ENCODE data around the gene NAT14.
"Not testable (repeated sequence)": the region's sequence is repeated elsewhere in the genome, so short reads cannot be mapped to it uniquely, and the experiment has no call there.

NAT14 gene

DNA sequence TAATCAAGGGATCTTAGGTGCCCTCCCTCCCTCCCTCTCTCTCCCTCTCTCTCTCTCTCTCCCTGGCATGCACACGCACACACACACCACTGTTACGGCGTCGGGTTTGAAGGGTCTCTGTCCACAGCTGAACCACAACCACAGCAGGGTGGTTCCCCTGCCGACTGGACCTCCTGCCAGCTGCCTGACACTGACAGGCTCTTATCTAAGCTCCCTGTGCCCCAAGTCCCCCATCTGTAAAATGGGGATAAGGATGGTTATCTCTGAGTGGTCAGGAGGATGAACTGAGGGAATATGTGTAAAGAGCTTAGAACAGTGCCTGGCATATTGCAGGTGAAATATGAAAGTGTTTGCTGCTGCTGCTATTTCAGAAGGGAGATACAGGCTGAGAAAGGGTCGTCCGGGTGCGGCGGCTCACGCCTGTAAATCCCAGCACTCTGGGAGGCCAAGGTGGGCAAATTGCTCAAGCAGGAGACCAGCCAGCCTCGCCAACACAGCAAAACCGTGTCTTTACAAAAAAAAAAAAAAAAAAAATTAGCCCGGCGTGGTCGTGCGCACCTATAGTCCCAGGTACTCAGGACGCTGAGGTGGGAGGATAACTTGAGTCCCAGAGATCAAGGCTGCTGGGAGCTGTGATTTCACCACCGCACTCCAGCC lies 41.0 kb upstream of the NAT14 start:
- Histone ChIP-seq H3K36me3 (ENCODE audit: control insufficient read depth, insufficient read depth, low read length) (no peaks in the 10 kb centered on the region), H3K27ac (ENCODE audit: low read depth, low read length, severe bottlenecking) (no peak overlapping the region), H3K4me1 (ENCODE audit: control insufficient read depth, insufficient read depth, low read length, poor library complexity, severe bottlenecking) (no peaks in the 10 kb centered on the region), H3K4me3 (ENCODE audit: extremely low read depth, insufficient read depth, low read length, poor library complexity, severe bottlenecking) (no peak overlapping the region), H3K9me3 (ENCODE audit: control insufficient read depth, low read length) (no peaks in the 10 kb centered on the region)
- 42 to 60% methylated on average over 10 to 17 of the region's 18 CpGs for WGBS, 2 experiments (ENCODE audit: insufficient coverage in 2 of 2)

DNA sequence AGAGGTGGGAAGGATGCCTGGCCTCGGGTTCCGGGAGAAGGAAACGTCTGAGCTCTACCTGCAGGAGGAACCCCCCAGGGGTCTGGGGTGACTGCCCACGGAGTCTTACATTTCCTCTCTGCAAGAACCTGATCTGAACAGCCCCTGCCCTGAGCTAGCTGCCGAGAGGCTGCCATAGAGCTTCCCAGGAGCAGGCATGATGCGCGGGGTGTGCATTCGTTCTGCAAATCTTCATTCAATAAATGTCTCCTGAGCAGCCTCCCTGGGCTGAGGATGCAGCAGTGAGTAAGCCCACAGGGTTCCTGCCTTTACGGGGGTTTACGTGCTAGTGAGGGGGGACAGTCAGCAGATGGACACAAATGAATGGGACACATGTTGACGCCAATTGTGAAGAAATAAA lies 40.3 kb upstream of the NAT14 start:
- no peaks in the 10 kb centered on the region for H3K4me1 ChIP-seq (ENCODE audit: control insufficient read depth, insufficient read depth, low read length, poor library complexity, severe bottlenecking)
- no peak overlapping the region for H3K4me3 ChIP-seq (ENCODE audit: extremely low read depth, insufficient read depth, low read length, poor library complexity, severe bottlenecking)
- no peaks in the 10 kb centered on the region for H3K36me3 ChIP-seq (ENCODE audit: control insufficient read depth, insufficient read depth, low read length)
- WGBS, 2 experiments (ENCODE audit: insufficient coverage in 2 of 2), result 49 to 51% methylated on average over 11 of the region's 11 CpGs
- H3K27ac ChIP-seq (ENCODE audit: low read depth, low read length, severe bottlenecking), result no peak overlapping the region
- no peaks in the 10 kb centered on the region for H3K9me3 ChIP-seq (ENCODE audit: control insufficient read depth, low read length)

DNA sequence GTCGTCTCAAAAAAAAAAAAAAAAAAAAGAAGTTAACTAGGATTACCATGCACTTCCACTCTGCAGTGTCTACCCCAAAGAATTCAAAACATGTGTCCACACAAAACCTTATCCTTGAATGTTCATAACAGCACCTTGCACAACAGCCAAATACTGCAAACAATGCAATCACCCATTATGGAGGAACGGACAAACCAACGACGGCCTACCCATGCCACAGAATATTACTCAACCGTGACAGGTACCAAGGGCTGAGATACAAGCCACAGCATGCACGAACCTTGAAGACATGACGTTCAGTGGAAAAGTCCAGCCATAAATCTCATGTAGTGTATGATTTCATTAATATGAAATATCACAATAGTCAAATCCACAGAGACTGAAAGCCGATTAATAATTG lies 38.9 kb upstream of the NAT14 start:
- Histone ChIP-seq H3K4me1 (ENCODE audit: control insufficient read depth, insufficient read depth, low read length, poor library complexity, severe bottlenecking) (no peaks in the 10 kb centered on the region), H3K9me3 (ENCODE audit: control insufficient read depth, low read length) (no peaks in the 10 kb centered on the region), H3K27ac (ENCODE audit: low read depth, low read length, severe bottlenecking) (no peak overlapping the region), H3K36me3 (ENCODE audit: control insufficient read depth, insufficient read depth, low read length) (no peaks in the 10 kb centered on the region), H3K4me3 (ENCODE audit: extremely low read depth, insufficient read depth, low read length, poor library complexity, severe bottlenecking) (no peak overlapping the region)
- 55 to 73% methylated on average over 2 to 3 of the region's 8 CpGs for WGBS, 2 experiments (ENCODE audit: insufficient coverage in 2 of 2)

DNA sequence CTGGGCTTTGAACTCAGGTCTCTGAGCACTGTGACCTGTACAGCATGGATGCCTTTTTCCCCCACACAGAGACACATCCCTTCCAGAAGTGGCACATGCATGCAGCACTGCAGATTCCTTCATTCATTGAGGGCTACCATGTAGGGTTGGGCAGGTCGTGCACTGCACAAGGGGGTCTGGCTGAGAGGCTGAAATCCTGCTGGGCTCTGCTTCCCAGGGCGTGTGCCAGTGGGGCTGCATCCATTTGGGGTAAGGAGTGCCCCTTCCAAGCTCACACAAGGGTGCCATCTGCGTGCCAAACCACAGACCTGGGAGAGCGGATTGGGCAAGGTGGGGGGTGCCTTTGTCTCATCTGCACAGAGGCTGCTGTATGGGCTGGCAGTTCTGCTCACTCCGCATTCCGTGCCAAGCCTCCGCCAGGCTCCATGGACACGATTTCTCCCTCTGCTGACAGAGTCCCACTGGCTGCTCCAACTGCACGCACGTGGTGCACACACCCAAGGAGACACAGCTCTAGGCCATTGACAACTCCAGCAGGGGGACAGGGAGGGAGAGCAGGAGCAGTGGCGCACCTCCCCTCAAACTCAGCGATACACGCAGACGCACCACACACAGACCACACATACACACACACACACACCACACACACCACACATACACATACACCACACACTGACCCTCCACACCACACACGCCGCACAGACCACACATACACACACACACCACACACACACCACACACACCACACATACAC lies 37.4 kb upstream of the NAT14 start:
- Histone ChIP-seq H3K4me1 (ENCODE audit: control insufficient read depth, insufficient read depth, low read length, poor library complexity, severe bottlenecking) (peaks cover 9% of the 10 kb centered on the region), H3K4me3 (ENCODE audit: extremely low read depth, insufficient read depth, low read length, poor library complexity, severe bottlenecking) (no peak overlapping the region), H3K9me3 (ENCODE audit: control insufficient read depth, low read length) (no peaks in the 10 kb centered on the region), H3K36me3 (ENCODE audit: control insufficient read depth, insufficient read depth, low read length) (no peaks in the 10 kb centered on the region), H3K27ac (ENCODE audit: low read depth, low read length, severe bottlenecking) (no peak overlapping the region)
- 25 to 38% methylated on average over 7 to 16 of the region's 16 CpGs for WGBS, 2 experiments (ENCODE audit: insufficient coverage in 2 of 2)

DNA sequence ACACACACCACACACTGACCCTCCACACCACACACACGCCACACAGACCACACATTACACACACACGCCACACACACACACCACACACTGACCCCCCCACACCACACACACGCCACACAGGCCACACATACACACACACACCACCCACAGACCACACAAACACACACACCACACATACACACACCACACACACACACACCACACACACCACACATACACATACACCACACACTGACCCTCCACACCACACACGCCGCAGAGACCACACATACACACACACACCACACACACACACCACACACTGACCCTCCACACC lies 36.9 kb upstream of the NAT14 start:
- not testable (repeated sequence) for H3K36me3 ChIP-seq (ENCODE audit: control insufficient read depth, insufficient read depth, low read length); H3K4me3 ChIP-seq (ENCODE audit: extremely low read depth, insufficient read depth, low read length, poor library complexity, severe bottlenecking); H3K4me1 ChIP-seq (ENCODE audit: control insufficient read depth, insufficient read depth, low read length, poor library complexity, severe bottlenecking); H3K27ac ChIP-seq (ENCODE audit: low read depth, low read length, severe bottlenecking); H3K9me3 ChIP-seq (ENCODE audit: control insufficient read depth, low read length)
- WGBS, 2 experiments (ENCODE audit: insufficient coverage in 2 of 2), result 74 to 90% methylated on average over 2 to 5 of the region's 5 CpGs

DNA sequence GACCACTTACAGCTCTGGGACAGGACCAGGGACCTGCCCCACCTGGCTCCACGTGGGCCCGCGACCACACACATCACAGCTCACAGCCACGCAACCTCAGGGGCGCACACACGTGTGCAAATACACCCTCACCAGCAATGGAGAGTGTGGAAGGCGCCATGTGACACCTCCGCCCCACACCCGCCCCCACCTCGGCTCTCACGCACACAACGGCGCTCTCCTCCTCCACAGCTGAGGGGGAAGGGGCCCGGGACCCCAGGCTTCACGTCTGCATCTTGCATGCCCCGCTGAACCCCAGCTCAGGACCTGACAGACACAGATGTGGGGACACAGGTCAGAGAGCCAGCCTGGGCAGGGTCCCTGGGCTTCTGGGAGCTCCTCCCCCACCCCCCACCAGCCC lies 35.5 kb upstream of the NAT14 start:
- Histone ChIP-seq H3K27ac (ENCODE audit: low read depth, low read length, severe bottlenecking) (no peak overlapping the region), H3K4me3 (ENCODE audit: extremely low read depth, insufficient read depth, low read length, poor library complexity, severe bottlenecking) (no peak overlapping the region), H3K36me3 (ENCODE audit: control insufficient read depth, insufficient read depth, low read length) (no peaks in the 10 kb centered on the region), H3K4me1 (ENCODE audit: control insufficient read depth, insufficient read depth, low read length, poor library complexity, severe bottlenecking) (peaks cover 9% of the 10 kb centered on the region), H3K9me3 (ENCODE audit: control insufficient read depth, low read length) (no peaks in the 10 kb centered on the region)
- WGBS, 2 experiments (ENCODE audit: insufficient coverage in 2 of 2), result 30% methylated on average over 8 of the region's 16 CpGs; no CpG with 5 or more reads in 1 of the 2 experiments

DNA sequence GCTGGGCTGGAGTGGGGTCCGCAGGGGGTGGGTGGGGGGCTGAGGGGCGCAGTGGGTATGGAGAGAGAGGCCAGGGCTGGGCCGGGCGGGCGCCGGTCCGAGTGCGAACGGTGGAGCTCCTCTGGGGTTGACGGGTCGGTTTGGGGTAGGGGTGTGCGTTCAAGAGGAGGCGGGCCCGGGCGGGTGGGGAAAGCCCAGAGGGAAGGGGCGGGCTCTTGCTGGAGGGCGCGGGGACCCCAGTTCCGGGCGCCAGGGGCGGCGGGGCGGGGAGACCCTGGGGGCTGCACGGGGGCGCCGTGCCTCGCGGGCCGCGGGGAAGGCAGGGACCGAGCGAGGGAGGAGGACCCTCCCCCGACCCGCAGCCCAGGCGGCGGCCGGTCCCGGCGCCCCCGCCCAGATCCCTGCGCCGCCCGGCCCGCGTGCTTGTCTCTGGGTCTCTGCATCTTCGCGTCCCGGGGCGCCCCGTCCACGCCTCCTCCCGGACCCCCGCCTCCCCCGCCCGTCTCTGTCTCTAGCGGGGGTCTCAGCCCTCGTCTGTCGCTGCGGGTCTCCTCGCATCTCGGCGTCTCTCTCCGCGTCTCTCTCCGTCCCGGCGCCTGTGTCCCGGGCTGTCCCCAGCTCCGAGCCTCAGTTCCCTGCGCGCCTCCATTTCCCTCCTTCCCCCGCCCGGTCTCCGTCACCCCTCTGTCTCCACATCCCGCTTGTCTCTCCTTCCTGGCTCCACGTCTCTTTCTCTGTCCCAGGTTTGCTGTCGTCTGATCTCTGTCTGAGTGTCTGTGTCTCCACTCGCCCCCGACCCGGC lies 33.6 kb upstream of the NAT14 start:
- Histone ChIP-seq H3K4me1 (ENCODE audit: control insufficient read depth, insufficient read depth, low read length, poor library complexity, severe bottlenecking) (peaks cover 9% of the 10 kb centered on the region), H3K9me3 (ENCODE audit: control insufficient read depth, low read length) (no peaks in the 10 kb centered on the region), H3K36me3 (ENCODE audit: control insufficient read depth, insufficient read depth, low read length) (peaks cover 3% of the 10 kb centered on the region), H3K4me3 (ENCODE audit: extremely low read depth, insufficient read depth, low read length, poor library complexity, severe bottlenecking) (peak overlapping the region; percentile 22), H3K27ac (ENCODE audit: low read depth, low read length, severe bottlenecking) (no peak overlapping the region)
- WGBS, 2 experiments (ENCODE audit: insufficient coverage in 2 of 2), result 1 to 2% methylated on average over 25 to 68 of the region's 80 CpGs

DNA sequence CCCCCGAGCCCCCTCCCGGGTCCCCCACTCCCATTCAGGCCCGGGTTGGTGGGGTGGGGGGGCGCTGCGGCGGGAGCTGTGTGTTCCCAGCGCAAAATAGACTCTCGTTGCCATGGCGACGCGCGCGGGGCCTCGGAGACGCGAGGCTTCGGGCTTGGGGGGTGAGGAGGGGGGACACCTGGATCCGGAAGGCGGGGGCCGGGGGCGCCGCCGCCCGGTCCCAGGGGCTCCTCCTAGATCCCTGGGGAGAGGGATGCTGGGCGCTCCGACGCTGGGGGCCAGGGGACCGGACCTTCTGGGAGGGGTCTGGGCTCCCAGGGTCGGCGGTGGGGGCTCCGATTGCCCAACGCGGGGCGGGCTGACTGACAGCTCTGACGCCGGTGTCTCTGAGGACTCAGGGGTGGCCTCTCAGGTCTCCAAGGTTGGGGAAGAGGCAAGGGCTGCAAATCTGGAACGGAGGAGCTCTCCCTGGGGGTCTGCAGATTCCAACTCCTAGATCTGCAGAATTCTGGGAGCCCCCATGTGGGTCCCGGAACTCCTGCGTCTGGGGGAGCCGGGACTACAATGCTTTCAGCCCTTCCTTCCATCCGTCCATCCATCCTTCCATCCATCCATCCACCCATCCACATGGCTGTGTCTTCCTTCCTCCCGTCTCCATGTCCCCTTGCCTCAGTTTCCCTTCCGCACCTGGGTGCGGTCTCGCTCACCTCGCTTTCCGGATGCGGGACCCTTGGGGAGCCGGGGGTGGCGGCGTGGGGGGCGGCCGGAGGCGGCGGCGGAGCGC lies 32.8 kb upstream of the NAT14 start:
- Histone ChIP-seq H3K36me3 (ENCODE audit: control insufficient read depth, insufficient read depth, low read length) (peaks cover 3% of the 10 kb centered on the region), H3K9me3 (ENCODE audit: control insufficient read depth, low read length) (no peaks in the 10 kb centered on the region), H3K27ac (ENCODE audit: low read depth, low read length, severe bottlenecking) (no peak overlapping the region), H3K4me1 (ENCODE audit: control insufficient read depth, insufficient read depth, low read length, poor library complexity, severe bottlenecking) (peaks cover 9% of the 10 kb centered on the region), H3K4me3 (ENCODE audit: extremely low read depth, insufficient read depth, low read length, poor library complexity, severe bottlenecking) (peak overlapping the region; percentile 22)
- 7 to 8% methylated on average over 31 of the region's 57 CpGs for WGBS, 2 experiments (ENCODE audit: insufficient coverage in 2 of 2)

DNA sequence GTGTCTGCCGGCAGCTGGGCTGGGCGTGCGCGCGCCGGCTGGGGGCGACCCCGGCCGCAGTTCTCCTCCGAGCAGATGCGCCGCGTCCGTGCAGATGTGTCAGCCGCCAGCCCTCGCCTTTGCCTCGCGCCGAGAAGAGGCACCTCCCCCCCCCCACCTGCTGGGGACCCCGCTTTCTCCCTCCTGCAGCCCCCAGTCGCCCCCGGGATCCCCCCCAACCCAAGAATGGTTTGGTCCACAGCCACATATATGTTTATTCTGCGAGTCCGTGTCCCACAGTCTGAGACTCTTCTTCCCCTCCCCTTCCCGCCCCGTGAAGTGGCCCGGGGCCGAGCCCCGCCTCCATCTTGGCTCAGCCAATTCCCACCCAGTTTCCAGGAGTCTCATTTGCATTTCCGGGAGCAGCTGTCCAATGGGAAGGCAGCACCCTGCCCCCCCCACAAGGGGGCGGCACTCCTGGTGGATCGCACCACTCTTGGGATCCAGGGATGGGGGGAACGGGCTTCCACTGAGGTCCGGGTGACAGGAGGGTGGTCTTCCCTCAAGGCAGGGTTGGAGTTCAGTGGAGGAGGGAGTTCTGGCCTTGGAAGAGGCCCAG lies 32.1 kb upstream of the NAT14 start:
- peaks cover 3% of the 10 kb centered on the region for H3K36me3 ChIP-seq (ENCODE audit: control insufficient read depth, insufficient read depth, low read length)
- H3K4me3 ChIP-seq (ENCODE audit: extremely low read depth, insufficient read depth, low read length, poor library complexity, severe bottlenecking), result peak overlapping the region; percentile 5
- no peaks in the 10 kb centered on the region for H3K9me3 ChIP-seq (ENCODE audit: control insufficient read depth, low read length)
- H3K27ac ChIP-seq (ENCODE audit: low read depth, low read length, severe bottlenecking), result no peak overlapping the region
- WGBS, 2 experiments (ENCODE audit: insufficient coverage in 2 of 2), result 10 to 19% methylated on average over 7 to 13 of the region's 34 CpGs
- H3K4me1 ChIP-seq (ENCODE audit: control insufficient read depth, insufficient read depth, low read length, poor library complexity, severe bottlenecking), result peaks cover 9% of the 10 kb centered on the region

Measured in mesodermal cell (in vitro differentiated cells).